Naive B cell (primary cell): ENCODE measurements around the gene EVC. TPM values are rescaled to one million over a fixed set of nuclear protein-coding genes. Genes with fewer than 3 reads are reported as not detected.
"Not testable (repeated sequence)": the region's sequence is repeated elsewhere in the genome, so short reads cannot be mapped to it uniquely, and the experiment has no call there.

Experiments
- ATAC-seq, 2 donors: fragments of 150-1000 bp; cut with Tn5 transposase; 2 replicates each; pipeline ENCODE4 v1.10.0; 2021; ENCODE audit warnings: low read depth in 2 of 2, mild to moderate bottlenecking in 2 of 2, moderate library complexity in 2 of 2
- DNase-seq: peaks from one replicate; pipeline ENCODE4 v3.0.0; 2022
- H3K27ac Mint-ChIP-seq, 6 donors: one replicate each; pipeline ENCODE4 v1.8.0; 2020 to 2022; ENCODE audit warnings: mild to moderate bottlenecking in 6 of 6, mixed read lengths in 6 of 6, moderate library complexity in 5 of 6, inconsistent platforms in 2 of 6
- H3K27me3 Mint-ChIP-seq, 3 donors: one replicate each; pipeline ENCODE4 v1.8.0; 2021 to 2022; ENCODE audit warnings: mixed read lengths in 3 of 3, mild to moderate bottlenecking in 1 of 3
- H3K36me3 Mint-ChIP-seq, 2 donors: one replicate each; pipeline ENCODE4 v1.8.0; 2020 to 2022; ENCODE audit warnings: mixed read lengths in 2 of 2, inconsistent platforms in 1 of 2, mild to moderate bottlenecking in 1 of 2
- H3K4me1 Mint-ChIP-seq, 3 donors: one replicate each; pipeline ENCODE4 v1.8.0; 2020 to 2022; ENCODE audit warnings: mixed read lengths in 3 of 3, inconsistent platforms in 1 of 3, mild to moderate bottlenecking in 1 of 3, moderate library complexity in 1 of 3
- H3K4me3 Mint-ChIP-seq, 8 donors: one replicate each; pipeline ENCODE4 v1.8.0; 2020 to 2022; ENCODE audit warnings: mild to moderate bottlenecking in 8 of 8, mixed read lengths in 8 of 8, moderate library complexity in 8 of 8, inconsistent platforms in 2 of 8
- H3K9me3 Mint-ChIP-seq, 7 donors: one replicate each; pipeline ENCODE4 v1.8.0; 2020 to 2022; ENCODE audit warnings: mixed read lengths in 7 of 7, mild to moderate bottlenecking in 5 of 7, inconsistent platforms in 2 of 7, moderate library complexity in 1 of 7
- polyA plus RNA-seq, 6 donors: library from polyadenylated mRNA; unstranded; fragments of 300-500 nt; fragmentation: Illumina TruSeq; gene quantifications; one replicate each; pipeline ENCODE4 v1.2.3, GENCODE V29; 2021; ENCODE audit warnings: low read depth in 6 of 6

The EVC gene
- polyA plus RNA-seq, 6 donors from 2014 or later: not detected

DNA sequence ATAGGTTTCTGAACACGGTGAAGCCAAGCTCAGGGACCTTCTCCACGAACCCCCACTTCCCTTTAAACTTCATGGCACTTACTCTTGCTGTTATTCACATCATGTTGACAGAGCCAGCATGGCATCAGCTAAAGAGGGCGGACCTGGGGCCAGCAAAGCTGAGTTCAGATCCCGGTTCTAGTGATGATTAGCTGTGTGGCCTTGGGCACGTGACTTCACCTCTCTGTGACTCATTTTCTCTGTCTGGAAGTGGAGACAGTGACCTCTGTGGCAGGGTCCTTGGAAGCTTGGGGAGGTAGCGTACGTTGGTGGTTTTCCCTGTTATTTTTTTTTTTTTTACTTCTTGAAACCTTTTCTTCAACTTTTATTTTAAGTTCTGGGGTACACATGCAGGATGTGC lies 13.4 kb downstream of the EVC start:
- ATAC-seq (no peak), DNase-seq (no peak)
- H3K27me3 Mint-ChIP-seq: peaks cover 0 to 16% (median 6%) of the 10 kb centered on the region in 3 donors
- H3K36me3 Mint-ChIP-seq: no peaks in the 10 kb centered on the region
- H3K4me1 Mint-ChIP-seq: no peaks in the 10 kb centered on the region
- no peak overlapping the region for H3K27ac Mint-ChIP-seq
- H3K4me3 Mint-ChIP-seq: no peak overlapping the region
- H3K9me3 Mint-ChIP-seq: peaks cover 0 to 13% (median 4%) of the 10 kb centered on the region in 7 donors

DNA sequence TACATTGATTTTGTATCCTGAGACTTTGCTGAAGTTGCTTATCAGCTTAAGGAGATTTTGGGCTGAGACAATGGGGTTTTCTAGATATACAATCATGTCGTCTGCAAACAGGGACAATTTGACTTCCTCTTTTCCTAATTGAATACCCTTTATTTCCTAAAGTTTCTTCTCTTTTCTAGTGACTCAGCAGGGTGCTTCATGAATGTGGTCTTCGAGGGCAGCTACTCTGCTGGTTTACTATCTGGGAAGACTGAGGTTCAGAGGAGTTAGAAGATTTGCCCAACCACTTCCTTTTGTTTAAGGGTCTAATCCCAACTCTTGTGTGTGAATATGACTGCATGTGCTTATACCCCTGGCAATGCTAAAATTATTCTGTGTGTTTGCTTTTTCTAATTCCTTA lies 17.4 kb downstream of the EVC start:
- H3K4me1 Mint-ChIP-seq, H3K27me3 Mint-ChIP-seq, H3K36me3 Mint-ChIP-seq, H3K4me3 Mint-ChIP-seq, DNase-seq, ATAC-seq: not testable (repeated sequence)
- peaks cover 0 to 12% (median 4%) of the 10 kb centered on the region in 7 donors for H3K9me3 Mint-ChIP-seq
- peak overlapping the region in 1 of 6 donors; percentile 1 for H3K27ac Mint-ChIP-seq

DNA sequence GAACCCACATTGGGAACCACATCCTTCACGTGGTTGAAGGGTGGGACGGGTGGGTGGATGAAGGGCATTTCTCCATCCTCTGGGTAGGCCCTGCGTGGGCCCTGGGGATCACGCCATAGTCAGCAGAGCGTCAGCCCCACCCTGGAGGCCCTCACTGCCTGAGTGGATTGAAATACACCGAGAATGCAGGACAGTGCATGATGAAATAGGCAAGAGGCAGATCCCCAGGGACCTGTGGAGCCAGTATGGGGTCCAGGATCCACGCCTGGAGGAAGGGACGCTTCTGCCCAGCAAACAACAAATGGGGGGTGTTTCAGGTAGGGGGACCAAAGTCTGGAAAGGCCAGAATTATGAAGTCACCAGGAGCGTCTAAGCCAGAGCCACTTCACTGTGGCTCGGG lies 19.4 kb downstream of the EVC start:
- DNase-seq (no peak), ATAC-seq (no peak)
- H3K27ac Mint-ChIP-seq: no peak overlapping the region
- no peaks in the 10 kb centered on the region for H3K4me1 Mint-ChIP-seq
- H3K4me3 Mint-ChIP-seq: no peak overlapping the region
- no peaks in the 10 kb centered on the region for H3K36me3 Mint-ChIP-seq
- H3K27me3 Mint-ChIP-seq: peaks cover 0 to 8% (median 0%) of the 10 kb centered on the region in 3 donors
- H3K9me3 Mint-ChIP-seq: peaks cover 0 to 6% (median 2%) of the 10 kb centered on the region in 7 donors

DNA sequence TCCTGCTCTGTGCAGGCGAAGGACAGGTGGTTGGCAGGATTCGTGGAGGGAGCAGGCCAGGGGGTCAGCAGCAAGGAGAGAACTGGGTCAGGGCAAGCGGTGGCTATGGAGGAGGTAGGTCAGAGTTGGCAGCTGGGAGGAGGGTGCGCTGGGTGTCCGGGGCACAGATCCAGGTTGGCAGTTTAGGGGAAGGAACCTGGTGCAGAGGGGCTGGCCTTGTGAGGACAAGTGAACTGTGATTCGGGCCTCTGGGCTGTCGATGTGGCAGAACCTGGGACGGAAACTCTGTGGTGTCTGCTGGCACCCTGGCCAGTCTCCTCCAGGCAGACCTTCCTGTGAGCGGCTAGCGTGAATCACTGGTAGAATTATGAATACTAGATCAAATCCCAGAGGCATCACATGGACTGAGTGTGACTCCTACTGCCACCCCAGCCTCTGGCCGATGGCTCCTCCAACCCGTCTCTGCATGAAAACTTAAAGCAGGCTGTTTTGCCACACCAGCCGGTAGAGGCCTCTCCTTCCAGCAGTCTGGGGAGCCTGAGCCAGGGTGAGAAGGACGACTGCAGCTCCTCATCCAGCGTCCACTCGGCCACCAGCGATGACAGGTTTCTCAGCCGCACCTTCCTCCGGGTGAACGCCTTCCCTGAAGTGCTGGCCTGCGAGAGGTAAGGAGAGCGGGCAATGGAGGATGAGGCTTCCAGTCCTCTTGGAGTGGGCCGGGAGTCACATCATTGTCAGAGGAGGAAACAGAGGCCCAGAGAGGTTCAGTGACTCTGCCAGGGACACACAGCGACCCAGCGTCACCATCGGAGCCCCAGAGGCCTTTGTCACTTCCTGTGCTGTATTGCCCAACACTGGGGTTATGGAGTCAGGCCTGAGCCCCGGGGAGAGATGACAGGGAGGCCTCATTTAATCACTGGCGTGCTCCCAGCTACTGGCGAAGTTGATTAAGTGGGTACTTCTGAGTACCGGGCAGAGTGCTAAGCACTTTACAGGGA lies 20.3 kb downstream of the EVC start:
- H3K27me3 Mint-ChIP-seq: peaks cover 0 to 8% (median 0%) of the 10 kb centered on the region in 3 donors
- ATAC-seq (no peak), DNase-seq (no peak)
- H3K4me1 Mint-ChIP-seq: no peaks in the 10 kb centered on the region
- H3K9me3 Mint-ChIP-seq: peaks cover 0 to 3% (median 0%) of the 10 kb centered on the region in 7 donors
- H3K4me3 Mint-ChIP-seq: no peak overlapping the region
- no peaks in the 10 kb centered on the region for H3K36me3 Mint-ChIP-seq
- H3K27ac Mint-ChIP-seq: no peak overlapping the region

DNA sequence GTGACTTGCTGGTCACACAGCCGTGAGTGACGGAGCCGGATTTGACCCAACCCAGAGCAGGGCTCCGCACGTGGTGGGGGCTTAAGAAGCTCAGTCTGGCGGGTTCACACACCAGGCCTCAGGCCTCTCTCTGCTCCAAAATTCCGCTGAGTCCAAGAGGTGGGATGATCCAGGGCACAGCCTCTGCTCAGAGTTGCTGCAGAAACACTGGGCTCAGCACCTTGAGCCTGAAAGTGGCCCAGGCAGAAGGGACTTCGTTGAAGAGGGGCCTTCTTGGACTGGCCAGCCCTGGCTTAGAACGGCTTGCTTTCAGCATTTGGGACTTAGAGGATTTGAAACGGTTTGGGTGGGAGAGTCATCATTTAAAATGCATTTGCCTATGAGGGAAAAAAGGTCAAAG lies 21.2 kb downstream of the EVC start:
- no peak for ATAC-seq
- no peaks in the 10 kb centered on the region for H3K4me1 Mint-ChIP-seq
- no peak for DNase-seq

DNA sequence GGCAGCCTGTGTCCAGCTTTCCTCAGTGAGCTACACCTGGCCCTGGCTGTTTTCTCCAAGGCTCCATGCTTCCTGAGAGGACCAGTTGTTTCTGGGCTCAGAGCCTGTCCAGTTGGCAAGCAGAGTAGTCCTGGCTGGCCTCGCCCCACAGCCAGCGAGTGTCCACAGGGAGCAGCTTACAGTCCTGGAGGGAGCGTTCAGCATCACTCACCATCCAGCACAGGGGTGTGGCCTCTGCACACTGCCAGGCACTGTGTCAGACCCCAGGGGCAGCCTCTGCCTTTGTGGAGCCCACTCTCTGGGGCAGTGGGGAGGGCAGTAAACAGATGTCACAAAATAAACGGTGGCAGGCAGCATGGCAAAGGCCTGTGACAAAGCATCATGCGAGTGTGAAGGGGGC lies 23.9 kb downstream of the EVC start:
- no peak overlapping the region for H3K27ac Mint-ChIP-seq
- ATAC-seq: no peak

More for the DNA sequence above, 21.2 kb downstream of the EVC start:
- Mint-ChIP-seq H3K27me3 (peaks cover 0 to 8% (median 0%) of the 10 kb centered on the region in 3 donors), H3K36me3 (no peaks in the 10 kb centered on the region), H3K4me3 (no peak overlapping the region), H3K27ac (no peak overlapping the region), H3K9me3 (peaks cover 0 to 4% (median 0%) of the 10 kb centered on the region in 7 donors)

DNA sequence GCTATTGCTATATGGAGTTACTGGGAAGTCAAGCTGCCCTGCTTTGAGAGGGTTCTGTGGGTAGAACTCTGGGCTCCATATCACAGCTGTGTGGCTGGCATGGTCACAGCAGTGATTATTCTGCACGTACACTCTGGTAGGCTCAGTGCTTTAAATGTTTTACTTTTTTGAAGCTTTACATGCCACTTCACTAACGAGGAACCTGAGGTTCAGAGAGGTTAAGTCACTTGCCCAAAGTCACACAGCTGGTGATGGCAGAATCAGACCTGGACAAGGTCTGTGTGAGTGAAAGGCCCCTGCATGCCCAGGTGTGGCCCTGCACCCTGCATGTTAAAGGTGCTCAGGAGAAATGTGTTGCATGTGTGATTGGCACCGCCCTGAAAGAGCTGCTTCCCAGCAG lies 24.5 kb downstream of the EVC start:
- Mint-ChIP-seq H3K4me1 (no peaks in the 10 kb centered on the region), H3K9me3 (peaks cover 0 to 5% (median 0%) of the 10 kb centered on the region in 7 donors), H3K36me3 (no peaks in the 10 kb centered on the region), H3K27ac (no peak overlapping the region), H3K27me3 (no peaks in the 10 kb centered on the region), H3K4me3 (no peak overlapping the region)
- ATAC-seq (no peak), DNase-seq (no peak)

More for the DNA sequence above, 23.9 kb downstream of the EVC start:
- no peaks in the 10 kb centered on the region for H3K36me3 Mint-ChIP-seq
- H3K4me1 Mint-ChIP-seq: no peaks in the 10 kb centered on the region
- peak overlapping the region in 1 of 8 donors; percentile 21 for H3K4me3 Mint-ChIP-seq
- no peak for DNase-seq
- peaks cover 0 to 5% (median 0%) of the 10 kb centered on the region in 7 donors for H3K9me3 Mint-ChIP-seq
- no peaks in the 10 kb centered on the region for H3K27me3 Mint-ChIP-seq

DNA sequence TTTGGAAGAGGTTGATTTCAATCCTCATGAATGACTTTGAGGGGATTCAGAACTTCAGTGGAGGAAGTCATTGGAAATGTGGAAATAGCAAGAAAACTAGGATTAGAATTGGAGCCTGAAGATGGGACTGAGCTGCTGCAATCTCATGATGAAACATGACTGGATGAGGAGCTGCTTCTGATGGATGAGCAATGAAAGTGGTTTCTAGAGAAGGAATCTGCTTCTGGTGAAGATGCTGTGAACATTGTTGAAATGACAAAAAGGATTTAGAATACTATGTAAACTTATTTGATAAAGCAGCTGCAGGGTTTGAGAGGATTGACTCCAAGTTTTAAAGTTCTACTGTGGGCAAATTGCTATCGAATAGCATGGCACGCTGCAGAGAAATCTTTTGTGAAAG lies 27.1 kb downstream of the EVC start:
- no peak for ATAC-seq
- Mint-ChIP-seq H3K4me1 (no peaks in the 10 kb centered on the region), H3K36me3 (no peaks in the 10 kb centered on the region), H3K27ac (no peak overlapping the region), H3K4me3 (no peak overlapping the region), H3K27me3 (no peaks in the 10 kb centered on the region), H3K9me3 (peaks cover 0 to 5% (median 0%) of the 10 kb centered on the region in 7 donors)
- DNase-seq: no peak

DNA sequence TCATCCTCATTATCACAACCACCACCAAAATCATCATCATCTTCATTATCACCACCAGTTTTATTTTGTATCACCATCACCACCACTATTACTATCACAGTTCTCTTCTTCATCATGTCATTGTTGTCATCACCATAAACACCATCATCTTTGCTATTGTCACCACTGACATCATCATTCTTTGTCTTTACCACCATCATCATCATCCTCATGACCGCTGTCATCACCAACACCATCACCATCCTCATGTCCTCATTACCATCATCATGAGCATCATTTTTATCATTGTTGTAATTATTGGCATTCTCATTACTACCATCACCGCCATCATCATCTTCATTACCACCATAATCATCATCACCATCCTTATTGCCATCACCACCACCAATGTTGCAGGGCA lies 31.4 kb downstream of the EVC start:
- DNase-seq: no peak
- no peak for ATAC-seq
- H3K4me3 Mint-ChIP-seq: no peak overlapping the region
- H3K4me1 Mint-ChIP-seq: no peaks in the 10 kb centered on the region
- H3K36me3 Mint-ChIP-seq: no peaks in the 10 kb centered on the region
- H3K27ac Mint-ChIP-seq: no peak overlapping the region
- peaks cover 0 to 10% (median 5%) of the 10 kb centered on the region in 3 donors for H3K27me3 Mint-ChIP-seq
- peaks cover 0 to 4% (median 0%) of the 10 kb centered on the region in 7 donors for H3K9me3 Mint-ChIP-seq

DNA sequence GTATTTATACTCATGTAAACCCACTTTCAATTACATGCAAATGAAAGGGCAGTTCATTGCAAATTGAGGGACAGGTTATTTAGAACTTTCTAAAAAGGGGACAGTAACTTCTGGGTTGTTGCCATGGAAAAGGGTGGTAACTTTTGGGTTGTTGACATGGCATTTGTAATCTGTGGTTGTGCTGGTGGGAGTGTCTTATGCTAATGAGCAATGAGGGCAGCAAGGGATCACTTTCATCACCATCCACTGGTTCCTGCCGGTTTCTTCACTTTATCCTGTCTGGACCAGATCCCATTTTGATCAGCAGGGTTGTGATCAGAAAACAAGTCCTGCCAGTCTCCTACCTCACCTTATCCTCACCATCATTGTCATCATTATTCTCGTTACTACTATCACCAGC lies 32.0 kb downstream of the EVC start:
- Mint-ChIP-seq H3K4me3 (no peak overlapping the region), H3K27me3 (peaks cover 0 to 10% (median 5%) of the 10 kb centered on the region in 3 donors), H3K4me1 (no peaks in the 10 kb centered on the region), H3K27ac (no peak overlapping the region), H3K36me3 (no peaks in the 10 kb centered on the region), H3K9me3 (peaks cover 0 to 4% (median 0%) of the 10 kb centered on the region in 7 donors)
- ATAC-seq (no peak), DNase-seq (no peak)

DNA sequence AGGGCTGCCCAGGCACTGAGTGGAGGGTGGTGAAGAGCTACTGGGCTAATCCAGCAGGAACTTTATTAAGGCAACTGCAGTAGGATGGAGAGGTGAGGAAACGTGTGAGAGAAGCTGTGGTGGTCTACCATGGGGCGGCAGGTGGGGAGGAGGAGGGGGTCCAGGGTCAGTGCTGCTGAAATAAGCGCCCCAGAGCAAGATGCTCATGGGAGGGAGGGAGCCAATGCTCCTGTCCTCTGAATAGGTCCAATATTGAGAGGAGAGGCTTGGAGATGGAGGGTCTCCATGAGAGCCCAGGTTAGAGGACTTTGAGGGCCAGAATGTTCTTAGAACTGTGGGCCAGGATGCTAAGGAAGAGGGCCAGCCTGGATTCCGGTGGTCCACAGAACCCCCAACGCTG lies 35.2 kb downstream of the EVC start:
- ATAC-seq (no peak), DNase-seq (no peak)
- Mint-ChIP-seq H3K27me3 (peaks cover 0 to 10% (median 5%) of the 10 kb centered on the region in 3 donors), H3K27ac (peak overlapping the region in 1 of 6 donors; percentile 19), H3K9me3 (peaks cover 0 to 4% (median 0%) of the 10 kb centered on the region in 7 donors), H3K4me3 (no peak overlapping the region), H3K4me1 (no peaks in the 10 kb centered on the region), H3K36me3 (no peaks in the 10 kb centered on the region)

DNA sequence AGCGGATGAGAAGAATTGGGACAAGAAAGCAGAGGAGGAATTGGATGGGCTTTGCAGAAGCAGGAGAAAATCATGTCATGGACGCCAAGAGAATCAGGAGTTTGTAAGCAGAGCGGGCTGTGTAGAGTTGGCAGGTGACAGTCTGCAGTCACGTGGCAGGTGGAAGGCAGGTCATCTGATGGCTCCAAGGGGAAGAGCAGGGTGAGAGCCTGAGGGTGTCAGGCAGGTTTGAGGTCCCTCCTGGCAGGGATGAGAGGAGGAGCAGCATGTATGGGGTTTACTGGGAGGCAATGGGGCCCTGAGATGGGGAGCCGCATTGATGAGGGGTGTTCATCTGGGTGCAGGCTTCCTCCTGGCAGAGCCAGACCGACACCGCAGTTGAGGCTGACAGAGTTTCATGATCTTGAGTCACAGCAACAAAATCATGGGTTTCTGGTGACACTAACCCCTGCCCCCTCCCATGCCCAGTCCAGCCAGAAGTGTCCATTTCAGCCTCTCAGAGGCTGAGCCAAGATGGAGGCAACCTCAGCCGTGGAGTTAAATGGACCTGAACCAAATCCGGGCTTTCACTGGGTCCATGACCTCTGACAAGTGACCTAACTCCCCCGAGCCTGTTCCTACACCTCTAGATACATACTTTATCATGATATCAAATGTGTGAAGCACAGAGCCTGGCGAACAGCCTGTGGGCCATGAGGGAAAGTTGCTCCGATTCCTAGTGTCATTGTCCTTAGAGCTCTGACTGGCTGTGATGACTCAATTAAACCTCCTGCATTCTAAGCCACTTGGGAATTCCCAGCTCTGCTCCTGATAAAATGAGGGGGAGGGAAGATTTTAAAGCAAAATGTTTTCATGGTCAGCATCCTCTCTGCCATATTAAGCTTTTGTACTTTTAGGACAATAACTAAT lies 36.1 kb downstream of the EVC start:
- peak overlapping the region in 1 of 6 donors; percentile 69 for H3K27ac Mint-ChIP-seq
- H3K36me3 Mint-ChIP-seq: no peaks in the 10 kb centered on the region
- no peak for ATAC-seq
- H3K27me3 Mint-ChIP-seq: peaks cover 0 to 10% (median 5%) of the 10 kb centered on the region in 3 donors
- H3K4me3 Mint-ChIP-seq: no peak overlapping the region
- no peaks in the 10 kb centered on the region for H3K4me1 Mint-ChIP-seq
- no peak for DNase-seq
- peaks cover 0 to 4% (median 0%) of the 10 kb centered on the region in 7 donors for H3K9me3 Mint-ChIP-seq

DNA sequence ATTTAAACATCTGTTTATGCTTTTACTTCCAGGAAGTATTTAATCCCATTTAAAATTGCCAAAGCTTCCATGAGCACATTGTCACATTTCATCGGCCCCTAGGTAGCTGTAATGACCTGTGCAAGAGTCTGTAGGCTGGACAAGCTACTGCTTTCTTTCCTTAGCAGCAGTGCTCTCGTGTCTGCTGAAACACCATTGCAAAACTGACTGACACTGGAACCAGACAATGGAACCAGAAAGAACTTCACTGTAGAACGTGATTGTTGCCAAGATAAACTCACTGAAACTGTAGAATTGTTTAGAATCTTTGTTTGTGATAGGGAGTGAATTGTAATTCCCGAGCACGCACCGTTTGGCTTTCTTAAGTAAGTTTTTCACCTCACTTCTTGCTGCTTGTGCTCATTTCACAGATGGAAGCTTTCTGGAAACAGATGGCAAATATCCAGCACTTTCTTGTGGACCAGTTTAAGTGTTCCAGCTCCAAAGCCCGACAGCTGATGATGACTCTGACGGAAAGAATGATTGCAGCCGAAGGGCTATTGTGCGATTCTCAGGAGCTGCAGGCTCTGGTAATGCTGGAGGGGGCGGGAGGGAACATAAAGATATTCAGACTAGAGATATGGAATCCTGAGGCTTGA lies 36.9 kb downstream of the EVC start:
- Mint-ChIP-seq H3K36me3 (no peaks in the 10 kb centered on the region), H3K4me1 (no peaks in the 10 kb centered on the region), H3K27me3 (peaks cover 0 to 10% (median 5%) of the 10 kb centered on the region in 3 donors), H3K27ac (no peak overlapping the region), H3K4me3 (no peak overlapping the region), H3K9me3 (peaks cover 0 to 4% (median 0%) of the 10 kb centered on the region in 7 donors)
- ATAC-seq (no peak), DNase-seq (no peak)
